Central memory CD4-positive, alpha-beta T cell (primary cell): ENCODE data around the gene INO80.
A peak's percentile ranks its signal among the peaks of the same experiment; 100 is the strongest.

Experiments
- DNase-seq: peaks from one replicate; pipeline ENCODE4 v3.0.0; 2022

Gene INO80

GRCh38 chr15:40942878-40943277 lies 173.2 kb downstream of the INO80 start:
- DNase-seq, result no peak

- DNase-seq, result no peak
Observed at GRCh38 chr15:40942337-40942854, 173.7 kb downstream of the INO80 start.

DNA sequence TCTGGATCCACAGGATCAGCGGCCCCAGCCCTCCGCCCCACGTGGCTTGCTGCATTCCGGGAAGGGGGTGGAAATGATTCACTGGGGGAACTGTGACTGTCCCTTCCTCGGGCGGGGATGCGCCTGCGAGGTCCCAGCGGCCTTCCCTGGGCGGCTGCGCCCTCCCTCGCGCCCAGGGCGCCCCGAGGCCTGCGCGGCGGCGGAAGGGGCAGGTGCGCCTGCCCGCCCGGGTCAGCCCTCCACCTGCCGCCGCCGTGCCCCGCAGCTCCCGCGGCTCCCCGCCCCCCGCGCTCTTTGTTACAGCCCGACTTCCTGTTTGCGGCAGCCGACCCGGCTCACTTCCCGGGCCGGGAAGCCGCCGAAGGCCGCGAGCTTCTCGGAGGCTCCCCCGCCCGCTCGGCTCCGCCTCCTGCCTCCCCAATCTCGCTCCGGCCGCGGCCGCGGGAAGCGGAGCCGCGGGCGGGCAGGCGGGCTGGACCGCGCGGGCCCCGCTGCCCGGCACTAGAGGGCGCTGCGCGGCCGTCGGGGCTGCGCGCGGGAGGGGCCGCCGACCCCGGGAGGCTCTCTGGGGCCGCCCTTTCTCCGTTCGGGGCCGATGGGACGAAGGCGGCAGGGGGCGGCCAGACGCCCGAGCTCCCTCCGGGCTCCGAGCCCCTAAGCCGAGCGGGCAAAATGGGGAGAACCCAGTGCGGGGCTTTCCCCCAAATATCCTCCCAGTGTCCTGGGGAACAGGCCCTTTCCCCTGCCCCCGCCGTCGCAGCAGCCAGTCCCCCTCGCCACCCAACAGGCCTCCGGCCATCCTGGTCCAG lies 174.3 kb downstream of the INO80 start:
- peak; percentile 67 for DNase-seq

- no peak for DNase-seq
Observed at GRCh38 chr15:40941068-40941527, 175.0 kb downstream of the INO80 start.

DNA sequence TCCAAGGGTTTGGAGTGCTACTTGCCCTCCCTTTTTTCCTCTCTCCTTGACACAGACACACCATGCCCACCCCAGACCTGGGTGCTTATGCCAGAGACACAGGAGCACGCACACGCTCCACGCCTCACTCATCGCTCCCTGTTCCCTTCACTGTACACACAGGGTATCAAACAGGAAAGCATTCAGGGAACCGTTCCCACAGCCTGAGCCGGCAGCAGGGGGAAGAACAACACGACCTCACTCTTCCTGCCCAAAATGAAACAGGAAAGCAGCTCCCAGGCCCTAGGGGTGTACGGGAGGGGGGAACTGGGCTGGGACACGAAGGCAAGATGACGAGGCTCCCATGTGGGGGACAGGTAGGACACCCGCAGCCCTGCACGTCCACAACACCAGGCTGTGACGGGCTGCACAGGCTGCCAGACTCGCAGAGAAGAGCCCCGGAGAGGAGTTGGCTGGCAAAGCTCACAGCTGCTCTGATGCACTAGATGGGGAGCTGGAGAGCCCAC lies 175.7 kb downstream of the INO80 start:
- no peak for DNase-seq

- no peak for DNase-seq
Observed at GRCh38 chr15:40938536-40938870, 177.6 kb downstream of the INO80 start.

DNA sequence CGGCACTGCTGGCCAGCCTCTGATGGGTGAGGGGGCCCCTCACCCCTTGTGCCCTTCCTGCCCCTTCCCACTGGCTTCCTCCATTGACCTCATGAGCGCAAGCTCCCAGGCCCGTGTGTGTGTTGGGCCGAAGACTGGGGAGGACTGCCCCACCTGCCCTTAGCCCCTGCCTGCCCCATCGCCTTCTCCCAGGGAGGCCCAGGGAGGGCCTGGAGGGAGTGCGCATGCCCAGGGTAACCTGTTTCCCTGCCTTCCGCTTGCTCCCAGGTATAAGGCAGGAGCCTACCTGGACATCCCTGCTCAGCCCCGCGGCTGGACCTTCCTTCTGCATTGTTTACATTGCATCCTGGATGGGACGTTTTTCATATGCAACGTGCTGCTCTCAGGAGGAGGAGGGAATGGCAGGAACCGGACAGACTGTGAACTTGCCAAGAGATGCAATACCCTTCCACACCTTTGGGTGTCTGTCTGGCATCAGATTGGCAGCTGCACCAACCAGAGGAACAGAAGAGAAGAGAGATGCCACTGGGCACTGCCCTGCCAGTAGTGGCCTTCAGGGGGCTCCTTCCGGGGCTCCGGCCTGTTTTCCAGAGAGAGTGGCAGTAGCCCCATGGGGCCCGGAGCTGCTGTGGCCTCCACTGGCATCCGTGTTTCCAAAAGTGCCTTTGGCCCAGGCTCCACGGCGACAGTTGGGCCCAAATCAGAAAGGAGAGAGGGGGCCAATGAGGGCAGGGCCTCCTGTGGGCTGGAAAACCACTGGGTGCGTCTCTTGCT lies 178.1 kb downstream of the INO80 start:
- no peak for DNase-seq

GRCh38 chr15:40936709-40937666 lies 179.1 kb downstream of the INO80 start:
- no peak for DNase-seq

- DNase-seq, result no peak
Observed at GRCh38 chr15:40936234-40936708, 179.8 kb downstream of the INO80 start.

- no peak for DNase-seq
Observed at GRCh38 chr15:40934457-40934856, 181.6 kb downstream of the INO80 start.

DNA sequence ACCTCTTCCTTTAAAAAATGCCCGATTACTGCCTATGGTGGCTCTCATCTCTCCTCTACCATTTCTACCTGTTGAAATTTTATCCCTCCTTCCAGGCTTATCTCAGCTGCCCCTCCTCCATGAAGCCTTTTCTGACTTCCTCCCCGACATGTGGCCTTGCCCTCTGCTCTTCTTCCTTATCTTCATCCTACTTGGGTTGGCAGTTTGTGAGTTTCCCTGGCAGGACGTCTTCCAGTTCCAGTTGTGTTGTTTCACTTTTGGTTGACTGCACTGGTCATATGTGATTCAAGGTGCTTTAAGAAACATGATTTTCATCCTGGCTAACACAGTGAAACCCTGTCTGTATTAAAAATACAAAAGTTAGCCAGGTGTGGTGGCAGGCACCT lies 182.6 kb downstream of the INO80 start:
- no peak for DNase-seq

DNA sequence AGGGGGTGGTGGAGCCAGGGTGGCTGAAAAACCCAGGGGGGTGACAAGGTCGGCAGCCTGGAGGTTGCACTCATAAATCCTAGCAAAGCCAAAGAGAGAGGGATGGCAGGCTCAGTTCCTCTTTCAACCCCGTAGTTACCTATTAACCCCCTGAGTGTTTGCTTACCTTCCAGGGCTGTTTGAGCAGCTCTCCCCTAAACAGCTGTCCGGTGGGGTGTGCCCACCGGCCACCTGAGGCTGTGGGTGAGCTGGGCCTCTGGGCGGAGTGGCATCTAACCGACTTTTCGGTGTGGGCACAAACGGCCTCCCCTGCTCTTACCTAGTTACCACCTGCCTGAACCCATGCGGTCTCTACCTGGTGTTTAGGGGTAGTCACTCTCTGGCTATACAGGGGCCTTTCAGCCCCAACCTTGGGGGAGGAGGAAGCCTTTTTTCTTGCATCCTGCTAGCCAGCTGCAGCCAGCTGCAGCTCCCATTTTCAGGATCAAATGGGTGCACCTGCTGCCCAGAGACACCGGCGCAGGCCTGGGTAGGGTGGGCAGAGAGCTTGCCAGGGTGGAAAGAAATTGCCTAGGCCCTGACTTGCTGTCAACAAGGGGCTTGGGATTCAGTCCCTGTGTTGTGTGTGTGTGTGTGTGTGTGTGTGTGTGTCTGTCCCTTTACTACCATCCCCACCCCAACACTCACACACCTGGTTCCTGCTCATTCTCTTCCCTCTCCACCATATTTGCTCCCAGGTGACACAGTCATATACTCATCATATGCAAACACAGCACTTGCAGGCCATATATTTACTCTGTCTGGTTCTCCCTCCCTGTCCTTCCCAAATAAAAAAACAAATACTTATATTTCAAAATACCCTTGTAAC lies 183.2 kb downstream of the INO80 start:
- DNase-seq, result no peak

DNA sequence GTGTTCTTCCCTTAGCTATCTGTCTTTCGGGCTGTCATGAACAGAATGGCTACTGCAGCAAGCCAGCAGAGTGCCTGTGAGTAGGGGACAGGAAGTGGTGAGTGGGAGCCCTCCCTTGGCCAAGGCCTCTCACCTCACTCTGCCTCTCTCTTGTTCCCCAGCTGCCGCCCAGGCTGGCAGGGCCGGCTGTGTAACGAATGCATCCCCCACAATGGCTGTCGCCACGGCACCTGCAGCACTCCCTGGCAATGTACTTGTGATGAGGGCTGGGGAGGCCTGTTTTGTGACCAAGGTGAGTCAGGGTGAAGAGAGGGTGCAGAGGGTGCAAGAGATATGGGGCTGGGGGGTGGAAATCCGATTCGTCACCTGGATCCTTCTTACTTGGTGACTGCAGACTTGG lies 183.9 kb downstream of the INO80 start:
- DNase-seq, result no peak

GRCh38 chr15:40931300-40932142 lies 184.6 kb downstream of the INO80 start:
- DNase-seq, result no peak

- no peak for DNase-seq
Observed at GRCh38 chr15:40930430-40931299, 185.4 kb downstream of the INO80 start.

- DNase-seq, result no peak
Observed at GRCh38 chr15:40929660-40930429, 186.2 kb downstream of the INO80 start.
